Measurements from ENCODE around the gene ETV3. TPM values are rescaled to one million over a fixed set of nuclear protein-coding genes. Genes with fewer than 3 reads are reported as not detected.

ETV3 gene
- total RNA-seq, 2 donors from 2014 or later = 11.8 to 31.7 TPM

DNA sequence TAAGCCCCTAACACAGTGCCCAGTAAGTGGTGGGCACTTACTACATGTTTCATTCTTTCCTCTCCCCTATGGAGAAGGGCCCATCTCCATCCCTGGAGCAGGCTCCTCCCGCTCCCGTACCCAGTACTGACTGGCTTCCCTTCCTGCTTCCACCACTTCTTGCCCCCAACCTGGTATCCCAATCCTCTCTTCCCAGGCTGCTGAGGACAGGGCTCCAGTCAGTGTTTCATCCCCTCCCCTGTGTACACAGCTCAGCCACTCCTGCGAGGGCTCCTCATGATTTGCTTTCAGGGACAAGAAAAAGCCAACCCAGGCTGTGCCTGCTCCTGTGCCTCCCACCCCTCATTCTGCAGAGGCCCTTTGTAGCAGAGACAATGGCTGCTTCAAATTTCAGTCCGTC lies 20.8 kb upstream of the ETV3 start:
- Histone ChIP-seq H3K27me3 (replicated peaks; ENCODE audit: insufficient read depth) (no peaks in the 10 kb centered on the region), H3K4me3 (no peak overlapping the region)
- TF ChIP-seq, protein P1, sequence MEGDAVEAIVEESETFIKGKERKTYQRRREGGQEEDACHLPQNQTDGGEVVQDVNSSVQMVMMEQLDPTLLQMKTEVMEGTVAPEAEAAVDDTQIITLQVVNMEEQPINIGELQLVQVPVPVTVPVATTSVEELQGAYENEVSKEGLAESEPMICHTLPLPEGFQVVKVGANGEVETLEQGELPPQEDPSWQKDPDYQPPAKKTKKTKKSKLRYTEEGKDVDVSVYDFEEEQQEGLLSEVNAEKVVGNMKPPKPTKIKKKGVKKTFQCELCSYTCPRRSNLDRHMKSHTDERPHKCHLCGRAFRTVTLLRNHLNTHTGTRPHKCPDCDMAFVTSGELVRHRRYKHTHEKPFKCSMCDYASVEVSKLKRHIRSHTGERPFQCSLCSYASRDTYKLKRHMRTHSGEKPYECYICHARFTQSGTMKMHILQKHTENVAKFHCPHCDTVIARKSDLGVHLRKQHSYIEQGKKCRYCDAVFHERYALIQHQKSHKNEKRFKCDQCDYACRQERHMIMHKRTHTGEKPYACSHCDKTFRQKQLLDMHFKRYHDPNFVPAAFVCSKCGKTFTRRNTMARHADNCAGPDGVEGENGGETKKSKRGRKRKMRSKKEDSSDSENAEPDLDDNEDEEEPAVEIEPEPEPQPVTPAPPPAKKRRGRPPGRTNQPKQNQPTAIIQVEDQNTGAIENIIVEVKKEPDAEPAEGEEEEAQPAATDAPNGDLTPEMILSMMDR (IDR thresholded peaks at IDR 0.05) = no peak

DNA sequence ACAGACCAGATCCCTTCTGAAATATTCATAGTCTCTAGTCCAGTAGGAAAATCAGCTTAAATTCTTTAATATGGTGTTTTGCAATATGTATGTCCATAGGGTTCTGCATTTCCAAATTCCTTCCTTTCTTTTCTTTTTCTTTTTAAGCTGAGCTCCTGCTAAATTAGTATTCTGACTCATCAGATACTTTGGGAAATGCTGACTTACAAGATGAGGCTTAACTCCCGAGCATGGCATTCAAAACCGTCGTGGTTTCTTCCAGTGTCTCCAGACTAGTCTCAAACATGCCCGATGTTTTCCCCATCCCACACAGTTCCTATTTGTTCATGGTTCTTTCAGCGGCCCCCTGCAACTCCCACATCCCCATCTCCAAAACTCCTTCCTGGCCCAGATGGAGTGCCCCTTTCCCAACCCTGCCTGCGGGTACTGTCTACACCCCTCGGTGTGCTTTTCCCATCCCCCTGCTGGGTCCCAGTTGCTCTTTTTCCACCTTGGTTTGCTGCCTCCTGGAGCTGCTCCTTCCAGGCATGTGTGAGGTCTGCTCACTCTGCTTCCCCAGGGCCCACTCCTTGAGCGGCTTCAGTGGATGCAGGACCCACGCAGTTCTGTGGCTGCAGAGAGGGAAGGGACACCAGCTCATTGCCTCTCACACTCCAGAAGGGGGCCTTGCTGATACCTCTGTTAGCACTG lies 19.5 kb upstream of the ETV3 start:
- no peaks in the 10 kb centered on the region for H3K9me3 ChIP-seq
- no peak for DNase-seq (ENCODE audit: low spot score)
- no peak overlapping the region for H3K4me3 ChIP-seq

More for the DNA sequence above, 20.8 kb upstream of the ETV3 start:
- H3K36me3 ChIP-seq = no peaks in the 10 kb centered on the region
- H3K27ac ChIP-seq = no peak overlapping the region
- ATAC-seq (ENCODE audit: insufficient number of reproducible peaks, low FRiP score, low read depth) (no peak), DNase-seq (ENCODE audit: low spot score) (no peak)
- peaks cover 0 to 8% of the 10 kb centered on the region in 2 donors for H3K4me1 ChIP-seq (ENCODE audit: control insufficient read depth in 1 of 2, low read depth in 2 of 2)
- H3K9me3 ChIP-seq = no peaks in the 10 kb centered on the region

DNA sequence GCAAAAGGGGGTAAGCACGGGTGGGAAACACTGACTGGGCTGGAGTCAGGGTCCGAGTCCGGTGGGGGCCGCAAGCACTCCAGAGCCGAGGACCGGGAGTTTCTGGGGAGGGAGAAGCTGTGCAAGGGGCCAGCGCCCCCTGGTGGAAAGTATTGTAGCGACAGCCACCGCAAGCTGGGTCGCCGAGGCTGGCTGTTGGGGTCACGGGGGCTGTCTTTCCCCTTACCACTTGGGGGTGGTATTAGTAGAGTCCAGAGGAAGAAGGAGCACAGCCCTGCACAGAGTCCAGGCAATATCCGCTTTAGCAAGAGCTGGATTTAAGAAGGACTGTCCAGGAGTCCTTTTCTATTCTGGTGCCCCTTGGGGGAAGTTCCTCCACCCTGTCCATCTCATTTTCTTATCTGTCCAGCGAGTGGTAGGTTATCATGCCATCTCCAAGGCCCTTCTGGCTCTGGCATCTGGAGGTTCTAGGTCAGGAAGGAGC lies 17.9 kb upstream of the ETV3 start:
- no peak overlapping the region for H3K27ac ChIP-seq
- H3K4me3 ChIP-seq = peak overlapping the region; percentile 53
- TF ChIP-seq, protein P1 (IDR thresholded peaks at IDR 0.05) = peak; percentile 99

More for the DNA sequence above, 19.5 kb upstream of the ETV3 start:
- ATAC-seq (ENCODE audit: insufficient number of reproducible peaks, low FRiP score, low read depth) = no peak
- no peak overlapping the region for H3K27ac ChIP-seq
- no peaks in the 10 kb centered on the region for H3K27me3 ChIP-seq (replicated peaks; ENCODE audit: insufficient read depth)
- TF ChIP-seq, protein P1 (IDR thresholded peaks at IDR 0.05) = no peak
- H3K36me3 ChIP-seq = no peaks in the 10 kb centered on the region
- H3K4me1 ChIP-seq (ENCODE audit: control insufficient read depth in 1 of 2, low read depth in 2 of 2) = peaks cover 0 to 8% of the 10 kb centered on the region in 2 donors

DNA sequence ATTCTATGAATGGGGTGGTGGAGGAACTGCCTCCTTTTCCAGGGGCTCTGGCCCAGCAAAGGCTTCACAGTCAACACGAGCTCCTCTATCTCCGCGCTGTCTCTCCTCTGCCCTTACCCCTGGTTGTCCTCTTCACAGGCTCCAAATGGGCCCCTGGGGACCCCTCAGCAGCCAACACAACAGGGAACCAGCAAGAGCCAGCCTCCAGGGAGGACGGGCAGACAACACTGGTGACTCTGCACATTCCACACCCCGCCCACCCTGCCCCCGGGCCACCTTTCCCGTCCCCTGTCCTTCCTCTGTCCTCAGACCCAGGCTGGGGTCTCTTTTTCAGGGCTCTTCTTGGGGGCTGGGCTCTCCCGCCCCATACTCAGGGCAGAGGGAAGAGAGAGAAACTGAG lies 17.5 kb upstream of the ETV3 start:
- Histone ChIP-seq H3K36me3 (no peaks in the 10 kb centered on the region), H3K4me3 (peak overlapping the region; percentile 53), H3K9me3 (no peaks in the 10 kb centered on the region), H3K4me1 (ENCODE audit: control insufficient read depth in 1 of 2, low read depth in 2 of 2) (peaks cover 0 to 8% of the 10 kb centered on the region in 2 donors), H3K27ac (no peak overlapping the region), H3K27me3 (replicated peaks; ENCODE audit: insufficient read depth) (no peaks in the 10 kb centered on the region)
- TF ChIP-seq, protein P1 (IDR thresholded peaks at IDR 0.05) = no peak
- DNase-seq (ENCODE audit: low spot score) (no peak), ATAC-seq (ENCODE audit: insufficient number of reproducible peaks, low FRiP score, low read depth) (no peak)

More for the DNA sequence above, 17.9 kb upstream of the ETV3 start:
- no peaks in the 10 kb centered on the region for H3K36me3 ChIP-seq
- no peaks in the 10 kb centered on the region for H3K27me3 ChIP-seq (replicated peaks; ENCODE audit: insufficient read depth)
- H3K9me3 ChIP-seq = no peaks in the 10 kb centered on the region
- ATAC-seq (ENCODE audit: insufficient number of reproducible peaks, low FRiP score, low read depth) = no peak
- no peak for DNase-seq (ENCODE audit: low spot score)
- H3K4me1 ChIP-seq (ENCODE audit: control insufficient read depth in 1 of 2, low read depth in 2 of 2) = peaks cover 0 to 8% of the 10 kb centered on the region in 2 donors

DNA sequence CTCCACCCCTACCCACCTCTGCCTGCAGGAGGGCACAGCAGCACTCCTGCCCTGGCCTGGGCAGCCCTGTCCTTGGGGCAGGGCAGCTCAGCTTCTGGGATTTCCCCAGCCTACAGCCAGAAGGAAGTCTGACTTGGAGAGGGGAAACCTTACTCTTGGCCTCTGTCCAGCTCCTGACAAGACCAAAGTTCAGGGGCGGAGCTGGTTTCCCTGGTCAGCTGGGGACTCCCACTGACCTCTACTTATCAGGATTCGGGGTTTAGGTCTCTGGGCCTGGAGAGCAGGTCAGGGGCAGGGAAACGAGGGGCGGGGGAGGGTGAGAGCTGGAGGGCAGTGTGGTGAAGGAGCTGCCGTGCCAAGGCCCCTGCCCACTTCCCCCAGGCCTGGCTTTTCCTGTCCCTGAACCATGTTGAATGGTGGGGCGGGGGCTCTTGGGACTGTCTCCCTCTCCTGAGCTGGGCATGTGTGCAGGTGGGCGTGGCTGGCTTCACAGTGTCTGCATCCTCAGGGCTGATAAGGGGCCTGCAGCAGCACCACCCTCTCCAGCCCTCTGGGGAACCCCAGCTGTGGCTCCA lies 16.8 kb upstream of the ETV3 start:
- H3K4me1 ChIP-seq (ENCODE audit: control insufficient read depth in 1 of 2, low read depth in 2 of 2) = peaks cover 0 to 8% of the 10 kb centered on the region in 2 donors
- H3K9me3 ChIP-seq = no peaks in the 10 kb centered on the region
- no peak for DNase-seq (ENCODE audit: low spot score)
- H3K4me3 ChIP-seq = no peak overlapping the region
- no peaks in the 10 kb centered on the region for H3K36me3 ChIP-seq
- no peak overlapping the region for H3K27ac ChIP-seq
- no peaks in the 10 kb centered on the region for H3K27me3 ChIP-seq (replicated peaks; ENCODE audit: insufficient read depth)
- TF ChIP-seq, protein P1 (IDR thresholded peaks at IDR 0.05) = no peak
- ATAC-seq (ENCODE audit: insufficient number of reproducible peaks, low FRiP score, low read depth) = no peak
